Activated T-cell treated with anti-CD3 and anti-CD28 coated beads for 4 hours (primary cell): Measurements from ENCODE around the gene TTF2.

ENCODE experiments used
- DNase-seq: peaks from one replicate; pipeline ENCODE4 v3.0.0-alpha.2; 2020

Gene TTF2

GRCh38 chr1:117047271-117047670 is 12.9 kb upstream of the TTF2 start:
- no peak for DNase-seq

GRCh38 chr1:117049857-117050256 is 10.3 kb upstream of the TTF2 start:
- no peak for DNase-seq

- no peak for DNase-seq
Measured at GRCh38 chr1:117051224-117052064, 8.7 kb upstream of the TTF2 start.

- DNase-seq: no peak
Measured at GRCh38 chr1:117054068-117054467, 6.1 kb upstream of the TTF2 start.

- no peak for DNase-seq
Measured at GRCh38 chr1:117058810-117059209, 1.3 kb upstream of the TTF2 start.

GRCh38 chr1:117059334-117059677 is 820 bp upstream of the TTF2 start:
- no peak for DNase-seq

- DNase-seq: no peak
Measured at GRCh38 chr1:117060441-117061317, 553 bp downstream of the TTF2 start.

- no peak for DNase-seq
Measured at GRCh38 chr1:117061986-117062415, 1.9 kb downstream of the TTF2 start.

GRCh38 chr1:117066367-117066766 is 6.2 kb downstream of the TTF2 start:
- DNase-seq: no peak

- DNase-seq: no peak
Measured at GRCh38 chr1:117067533-117068370, 7.6 kb downstream of the TTF2 start.

GRCh38 chr1:117068580-117068979 is 8.5 kb downstream of the TTF2 start:
- DNase-seq: no peak

GRCh38 chr1:117069220-117069844 is 9.2 kb downstream of the TTF2 start:
- no peak for DNase-seq

- DNase-seq: no peak
Measured at GRCh38 chr1:117070124-117070523, 10.0 kb downstream of the TTF2 start.

- no peak for DNase-seq
Measured at GRCh38 chr1:117076648-117077047, 16.5 kb downstream of the TTF2 start.

- peak; percentile 19 for DNase-seq
Measured at GRCh38 chr1:117077267-117077666, 17.1 kb downstream of the TTF2 start.

GRCh38 chr1:117079737-117080136 is 19.6 kb downstream of the TTF2 start:
- DNase-seq: no peak

GRCh38 chr1:117084231-117084630 is 24.1 kb downstream of the TTF2 start:
- no peak for DNase-seq

GRCh38 chr1:117087686-117088085 is 27.6 kb downstream of the TTF2 start:
- no peak for DNase-seq

GRCh38 chr1:117089996-117090395 is 29.9 kb downstream of the TTF2 start:
- DNase-seq: no peak

GRCh38 chr1:117092594-117092993 is 32.5 kb downstream of the TTF2 start:
- DNase-seq: no peak

- no peak for DNase-seq
Measured at GRCh38 chr1:117093091-117093534, 33.0 kb downstream of the TTF2 start.

GRCh38 chr1:117093870-117094621 is 33.9 kb downstream of the TTF2 start:
- DNase-seq: peak; percentile 14
